Measurements from ENCODE around the gene ELAC2.

The ELAC2 gene

DNA sequence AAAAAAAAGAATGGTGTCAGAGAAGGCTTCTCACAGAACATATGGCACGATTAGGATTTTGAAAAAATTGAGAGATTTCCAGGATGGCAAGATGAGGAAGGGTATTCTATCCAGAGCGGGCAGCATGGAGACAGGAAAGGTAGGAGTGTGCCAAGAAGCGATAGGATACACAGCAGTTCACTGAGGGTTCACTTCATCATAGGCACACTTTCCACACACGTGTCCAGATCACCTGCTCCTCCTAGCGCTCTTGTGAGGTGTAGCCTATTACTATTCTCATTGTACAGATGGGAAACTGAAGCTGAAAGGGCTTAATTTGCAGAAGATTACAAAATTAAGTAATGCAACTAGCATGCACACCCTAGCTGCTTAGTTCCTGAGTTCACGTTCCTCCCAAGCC, 6.2 kb upstream of the ELAC2 start:
- no peak for DNase-seq (ENCODE audit: low read depth)

DNA sequence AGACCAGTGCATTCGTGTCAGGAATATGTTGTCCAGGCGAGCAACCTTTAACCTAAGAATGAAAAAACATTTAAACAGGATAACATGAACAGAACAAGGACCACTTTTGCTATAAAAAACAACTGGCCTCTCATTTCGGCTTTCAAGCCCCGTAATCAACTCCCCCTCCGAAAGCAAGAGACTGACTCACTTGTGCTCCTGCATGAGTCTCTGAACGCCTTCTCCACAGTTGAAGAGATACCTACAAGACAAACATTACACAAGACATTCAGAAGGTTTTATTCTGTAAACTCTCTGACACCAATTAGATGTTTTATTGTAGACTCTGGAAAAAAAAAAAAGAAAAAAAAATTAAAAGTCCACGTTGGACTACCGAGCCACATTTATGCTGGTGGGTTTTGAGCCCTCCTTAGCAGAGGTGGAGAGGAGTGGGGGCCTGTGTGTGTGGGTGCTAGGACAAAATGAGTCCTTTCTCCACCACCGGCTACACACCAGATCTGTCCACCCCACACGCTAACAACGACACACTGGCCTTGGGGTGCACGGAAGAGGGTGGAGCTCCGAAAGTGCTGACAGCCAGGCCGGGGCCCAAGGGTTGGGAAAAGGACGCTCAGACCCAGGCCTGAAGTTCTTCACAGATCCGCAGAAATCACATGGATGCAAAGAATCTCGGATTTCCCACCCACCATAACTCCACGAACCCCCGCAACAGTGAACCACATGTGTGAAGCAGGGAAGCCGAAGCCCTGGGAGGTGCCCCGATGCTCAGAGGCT, 759 bp downstream of the ELAC2 start:
- peak; percentile 9 for DNase-seq (ENCODE audit: low read depth)

DNA sequence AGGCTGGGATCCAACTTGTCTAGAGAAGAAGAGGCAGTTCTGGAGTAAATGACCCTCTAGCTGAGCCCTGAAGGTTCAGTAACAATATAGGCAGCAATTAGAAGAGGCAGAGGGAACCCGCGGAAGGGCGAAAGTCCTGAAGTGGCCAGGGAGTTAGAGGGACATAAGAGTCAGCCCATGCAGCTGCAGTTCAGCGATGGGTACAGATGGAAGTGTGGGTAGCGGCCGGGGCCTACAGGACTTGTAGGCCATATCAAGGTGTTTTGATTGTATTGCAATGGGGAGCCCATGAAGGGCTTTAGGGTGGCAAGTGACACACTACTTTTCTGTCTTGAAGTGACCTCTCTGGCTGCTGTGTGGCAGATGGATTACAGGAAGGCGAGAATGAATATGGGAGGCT, 3.0 kb downstream of the ELAC2 start:
- no peak for DNase-seq (ENCODE audit: low read depth)

DNA sequence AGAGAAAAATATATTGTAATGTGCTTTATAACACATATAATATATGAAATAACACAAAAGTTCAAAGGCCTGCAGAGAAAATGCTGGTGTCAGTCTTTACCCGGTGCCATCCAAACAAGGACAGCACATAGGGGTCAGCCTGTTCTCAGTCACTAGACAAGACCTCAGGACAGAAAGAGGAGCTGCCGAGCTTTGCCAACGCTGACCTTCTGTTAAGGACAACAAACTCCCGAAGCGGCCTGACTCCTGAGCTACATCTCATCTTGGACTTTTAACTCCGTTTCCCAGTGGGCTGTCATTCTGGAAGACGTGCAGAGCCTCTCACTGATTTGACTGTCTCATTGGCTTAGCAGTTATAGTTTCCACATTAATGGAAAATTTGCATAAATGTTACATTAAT, 6.9 kb downstream of the ELAC2 start:
- DNase-seq (ENCODE audit: low read depth) = no peak

DNA sequence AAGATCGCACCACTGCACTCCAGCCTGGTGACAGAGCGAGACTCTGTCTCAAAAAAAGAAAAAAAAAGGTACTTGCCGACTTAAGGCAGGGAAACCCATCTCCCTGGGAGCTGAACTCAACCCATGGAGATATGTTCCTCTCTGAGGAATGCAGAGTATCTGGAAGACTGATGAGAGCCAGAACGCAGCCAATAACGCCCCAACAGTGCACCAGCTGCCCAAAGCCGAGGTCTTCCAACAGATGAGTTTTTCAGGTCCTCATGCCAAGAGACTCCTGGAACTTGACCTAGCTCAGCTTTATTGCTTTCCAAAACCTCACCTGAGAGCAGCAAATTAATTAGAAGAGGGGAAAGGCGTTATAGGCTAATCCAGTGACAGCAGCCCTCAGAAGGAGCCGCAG, 9.4 kb downstream of the ELAC2 start:
- no peak for DNase-seq (ENCODE audit: low read depth)

DNA sequence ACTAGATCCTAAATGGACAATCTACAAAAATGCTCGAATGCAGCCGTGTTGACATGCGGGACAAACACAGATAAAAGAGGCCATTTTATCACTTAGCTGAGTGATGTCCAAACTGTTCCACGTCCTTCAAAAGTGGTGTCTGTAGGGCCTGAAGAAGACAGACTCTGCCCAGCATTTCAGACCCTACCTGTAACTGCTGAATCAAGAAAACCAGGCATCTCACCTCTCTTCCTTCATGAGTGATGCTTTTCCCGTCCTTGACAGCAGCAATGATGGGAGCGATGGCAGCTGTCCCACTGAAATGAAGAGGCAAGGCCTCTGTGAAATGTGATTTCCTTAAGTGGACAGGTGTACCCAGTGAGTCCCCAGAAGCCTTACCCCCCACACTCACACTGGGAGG, 12.3 kb downstream of the ELAC2 start:
- no peak for DNase-seq (ENCODE audit: low read depth)

DNA sequence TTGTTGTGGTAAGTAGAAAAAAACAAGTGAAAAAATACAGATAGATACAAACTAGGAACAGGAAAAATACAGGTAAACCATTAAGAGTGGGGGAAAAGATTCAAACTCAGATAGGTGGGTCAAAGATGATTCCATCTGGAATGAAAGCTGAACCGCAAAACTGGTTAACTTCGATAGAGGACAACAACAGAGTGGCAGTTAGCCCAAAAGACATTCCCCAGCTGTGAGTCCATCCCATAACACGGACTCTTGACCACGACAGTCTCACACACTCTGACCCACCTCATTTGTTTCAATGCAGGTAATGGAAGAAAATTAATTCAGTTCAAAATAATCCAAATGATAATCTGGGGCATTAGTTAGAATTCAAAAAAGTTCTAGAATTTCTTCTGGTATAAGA, 13.5 kb downstream of the ELAC2 start:
- no peak for DNase-seq (ENCODE audit: low read depth)

DNA sequence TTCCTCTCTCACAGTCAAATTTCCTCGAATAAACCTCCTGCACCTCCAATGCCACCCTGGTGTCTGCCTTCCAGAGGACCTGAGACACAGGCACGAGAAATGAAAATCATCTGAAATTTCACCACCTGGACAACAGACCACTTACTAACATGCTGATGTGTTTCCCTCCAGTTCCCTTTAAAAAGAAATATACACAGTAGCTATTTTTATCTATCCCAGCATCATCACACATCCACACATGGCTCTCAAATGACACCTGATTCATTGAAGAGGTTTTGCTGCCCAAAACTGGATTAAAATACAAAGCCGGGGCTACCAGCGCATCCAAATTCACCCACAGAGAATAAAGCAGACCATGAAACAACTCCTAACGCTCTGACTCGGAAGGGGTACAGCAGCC, 13.9 kb downstream of the ELAC2 start:
- DNase-seq (ENCODE audit: low read depth) = no peak

DNA sequence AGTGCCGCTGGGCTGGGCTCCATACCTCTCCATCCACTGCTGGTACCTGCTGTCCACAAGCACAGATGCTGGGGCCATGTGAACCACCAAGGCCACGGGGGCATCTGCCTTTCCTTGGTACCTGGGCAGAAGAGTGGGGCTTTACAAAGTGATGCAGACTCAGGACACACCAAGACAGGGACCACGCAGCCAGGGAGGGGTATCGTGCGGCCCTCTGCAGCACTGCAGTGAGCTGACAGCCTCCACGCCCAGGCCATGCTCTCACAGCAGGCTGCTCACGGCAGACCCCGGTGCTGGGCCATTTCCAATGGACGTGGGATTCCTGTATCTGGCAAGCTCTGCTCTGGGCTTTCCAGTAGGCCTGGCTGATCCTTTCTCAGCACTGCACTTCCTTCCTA, 14.4 kb downstream of the ELAC2 start:
- no peak for DNase-seq (ENCODE audit: low read depth)

DNA sequence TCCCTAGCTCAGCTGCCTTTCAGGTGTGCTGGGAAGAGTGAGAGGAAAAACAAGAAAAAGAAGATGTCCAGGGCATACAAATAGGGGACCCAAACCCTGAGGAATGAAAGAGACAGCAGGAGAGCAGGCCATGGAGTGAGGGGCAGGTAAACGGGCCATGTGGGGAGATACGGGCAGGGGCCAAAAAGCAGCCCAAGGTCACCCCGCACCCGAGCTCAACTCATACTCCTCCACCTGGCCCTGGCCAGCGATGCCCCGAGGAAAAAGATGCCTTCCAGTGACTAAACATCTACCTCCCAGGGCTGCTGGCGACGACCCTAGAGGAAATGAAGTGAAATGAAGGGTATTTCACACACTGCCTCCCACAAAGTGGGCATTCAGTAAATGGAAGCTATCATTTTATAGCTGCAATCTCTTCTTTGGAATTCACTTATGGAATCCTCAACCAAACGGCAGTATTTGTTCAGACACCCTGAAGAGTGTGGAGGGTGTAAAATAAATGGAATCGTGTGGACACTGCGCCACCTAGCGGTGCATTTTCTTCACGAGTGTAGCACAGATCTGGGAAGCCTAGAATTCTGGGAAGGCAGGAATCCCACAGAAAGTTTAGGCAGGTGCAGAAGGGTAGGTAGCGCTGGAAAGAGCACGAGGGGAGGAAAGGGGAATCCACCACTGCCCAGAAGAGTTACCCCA, 14.9 kb downstream of the ELAC2 start:
- DNase-seq (ENCODE audit: low read depth) = peak; percentile 33

DNA sequence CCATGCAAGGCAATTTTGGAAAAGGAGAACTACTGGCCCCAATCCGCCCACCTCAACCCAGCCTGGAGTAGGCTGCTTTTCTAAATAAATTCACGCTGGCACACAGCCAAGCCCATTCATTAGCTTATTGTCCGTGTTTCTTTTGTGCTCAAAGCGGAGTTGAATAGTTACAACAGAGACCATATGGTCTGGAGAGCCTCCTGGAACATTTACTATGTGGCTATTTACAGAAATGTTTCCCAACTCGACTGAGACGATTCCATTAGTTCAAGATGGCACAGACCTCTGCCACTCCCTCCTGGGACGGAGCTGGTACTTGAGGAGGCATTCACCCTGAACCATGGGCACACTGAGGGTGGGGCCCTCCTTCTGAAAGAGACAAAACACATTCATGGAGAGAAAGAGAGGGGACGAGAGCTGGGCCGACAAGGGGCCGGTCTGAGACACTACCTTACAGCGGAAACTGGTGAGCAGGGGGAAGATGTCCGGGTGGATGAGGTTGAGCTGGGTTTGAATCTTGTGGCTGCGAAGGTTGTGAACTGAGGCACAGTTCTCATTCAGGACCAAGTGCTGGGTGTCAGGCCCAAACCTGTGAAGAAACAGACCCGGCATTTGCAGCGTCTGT, 15.7 kb downstream of the ELAC2 start:
- no peak for DNase-seq (ENCODE audit: low read depth)

DNA sequence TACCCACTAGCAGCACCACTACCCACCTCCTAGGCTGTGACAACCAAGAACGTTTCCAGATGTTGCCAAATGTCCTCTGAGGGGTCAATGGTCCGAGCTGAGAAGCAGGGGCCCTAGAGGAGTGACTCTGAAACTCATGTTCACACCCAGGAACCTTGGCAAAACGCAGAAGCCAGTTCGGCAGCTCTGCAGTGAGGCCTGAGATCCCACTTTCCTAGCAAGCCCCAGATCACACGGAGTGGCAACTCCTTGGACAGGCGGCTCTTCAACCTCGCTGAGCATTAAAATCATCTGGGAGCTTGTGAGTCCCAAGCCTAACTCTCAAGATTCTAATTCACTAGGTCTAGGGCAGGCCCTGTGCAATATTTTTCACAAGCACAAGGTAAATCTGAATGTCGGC, 17.3 kb downstream of the ELAC2 start:
- no peak for DNase-seq (ENCODE audit: low read depth)

DNA sequence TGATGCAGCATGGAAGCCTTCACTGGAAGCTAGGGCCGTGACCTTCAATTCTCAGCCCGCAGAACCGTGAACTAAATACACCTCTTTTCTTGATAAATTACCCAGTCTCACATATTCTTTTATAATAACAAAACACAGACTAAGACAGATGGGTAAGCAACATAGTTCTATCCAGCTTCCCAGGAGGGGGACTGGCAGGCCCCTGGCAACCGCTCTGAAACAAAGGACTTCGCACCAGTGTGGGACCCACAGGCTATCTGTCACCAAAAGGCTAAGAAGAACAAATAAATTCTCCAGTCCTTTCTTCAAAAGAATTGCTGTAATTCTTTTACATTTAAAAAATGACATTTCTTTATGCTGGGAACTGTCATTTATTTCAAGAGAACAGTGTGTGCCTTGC, 19.0 kb downstream of the ELAC2 start:
- DNase-seq (ENCODE audit: low read depth) = no peak

DNA sequence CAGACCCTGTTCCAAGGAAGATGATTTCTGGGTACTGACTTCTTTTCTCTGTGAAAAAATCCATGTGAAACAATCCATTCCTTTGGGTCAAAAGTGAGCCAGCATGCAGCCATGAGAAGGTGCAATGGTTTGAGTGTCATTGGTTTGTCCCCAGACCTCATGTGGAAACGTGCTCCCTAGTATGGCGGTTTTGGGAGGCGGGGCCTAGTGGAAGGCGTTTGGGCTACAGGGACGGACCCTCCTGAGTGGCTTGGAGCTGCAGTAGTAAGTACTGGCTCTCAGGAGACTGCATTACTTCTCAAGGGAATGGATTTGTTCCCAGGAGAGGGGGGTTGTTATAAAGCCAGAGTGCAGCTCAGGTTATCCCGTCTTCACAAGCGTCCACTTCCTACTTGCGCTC, 19.4 kb downstream of the ELAC2 start:
- DNase-seq (ENCODE audit: low read depth) = no peak

DNA sequence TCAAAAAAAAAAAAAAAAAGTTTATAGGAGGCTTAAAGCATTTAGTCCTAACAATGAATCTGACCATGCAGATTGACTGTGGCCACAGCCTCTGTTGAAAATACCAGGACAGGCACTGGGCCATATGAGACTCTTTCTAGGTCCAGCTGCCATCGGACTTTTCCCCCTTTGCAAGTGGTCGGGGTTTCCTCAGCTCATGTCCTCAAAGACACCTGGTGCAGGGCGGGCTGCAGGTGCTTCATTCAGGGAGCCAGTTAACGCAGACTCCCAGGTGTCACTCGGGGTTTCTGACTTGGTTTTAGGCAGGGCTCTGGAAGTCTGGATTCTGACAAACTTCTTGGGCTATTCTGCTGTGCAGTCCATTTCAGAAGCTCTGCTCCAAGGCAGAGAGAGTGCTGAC, 20.9 kb downstream of the ELAC2 start:
- DNase-seq (ENCODE audit: low read depth) = no peak

DNA sequence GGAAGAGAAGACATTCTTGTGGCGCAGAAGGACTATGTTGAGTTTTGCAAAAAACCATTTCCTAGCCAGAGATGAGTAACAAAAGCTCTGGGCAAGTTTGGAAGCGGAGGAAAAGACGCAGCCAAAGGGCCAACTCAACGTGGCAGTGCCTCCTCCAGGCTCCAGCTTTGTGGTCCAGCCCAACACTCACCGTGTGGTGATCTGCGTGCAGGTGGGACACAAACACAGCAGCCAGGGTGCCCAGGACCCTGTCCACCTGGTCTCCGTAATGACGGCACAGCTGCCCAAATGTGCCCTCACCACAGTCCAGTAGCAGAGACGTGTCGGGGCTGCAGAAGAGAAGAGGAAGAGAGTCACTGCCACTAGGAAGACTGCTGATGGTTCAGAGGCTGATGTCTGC, 21.5 kb downstream of the ELAC2 start:
- DNase-seq (ENCODE audit: low read depth) = no peak

DNA sequence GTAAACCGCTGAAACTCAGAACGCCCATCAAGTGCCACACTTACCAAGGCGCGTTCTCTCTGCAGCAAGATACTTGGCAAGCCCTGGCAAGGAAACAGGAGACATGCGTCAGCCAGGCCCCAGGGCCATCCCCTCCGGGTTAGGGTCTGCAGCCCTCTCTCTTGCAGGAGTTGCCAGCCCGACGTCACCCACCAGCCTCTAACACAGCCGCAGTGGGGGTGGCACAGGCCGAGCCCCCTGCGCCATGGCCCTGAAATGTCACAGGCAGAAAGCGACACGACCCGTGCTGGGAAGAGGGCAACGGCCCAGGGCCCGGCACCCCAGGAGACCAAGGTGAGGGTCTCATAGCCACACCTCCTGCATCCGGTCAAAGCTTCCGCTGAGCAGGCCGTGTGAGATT, 21.9 kb downstream of the ELAC2 start:
- DNase-seq (ENCODE audit: low read depth) = no peak

DNA sequence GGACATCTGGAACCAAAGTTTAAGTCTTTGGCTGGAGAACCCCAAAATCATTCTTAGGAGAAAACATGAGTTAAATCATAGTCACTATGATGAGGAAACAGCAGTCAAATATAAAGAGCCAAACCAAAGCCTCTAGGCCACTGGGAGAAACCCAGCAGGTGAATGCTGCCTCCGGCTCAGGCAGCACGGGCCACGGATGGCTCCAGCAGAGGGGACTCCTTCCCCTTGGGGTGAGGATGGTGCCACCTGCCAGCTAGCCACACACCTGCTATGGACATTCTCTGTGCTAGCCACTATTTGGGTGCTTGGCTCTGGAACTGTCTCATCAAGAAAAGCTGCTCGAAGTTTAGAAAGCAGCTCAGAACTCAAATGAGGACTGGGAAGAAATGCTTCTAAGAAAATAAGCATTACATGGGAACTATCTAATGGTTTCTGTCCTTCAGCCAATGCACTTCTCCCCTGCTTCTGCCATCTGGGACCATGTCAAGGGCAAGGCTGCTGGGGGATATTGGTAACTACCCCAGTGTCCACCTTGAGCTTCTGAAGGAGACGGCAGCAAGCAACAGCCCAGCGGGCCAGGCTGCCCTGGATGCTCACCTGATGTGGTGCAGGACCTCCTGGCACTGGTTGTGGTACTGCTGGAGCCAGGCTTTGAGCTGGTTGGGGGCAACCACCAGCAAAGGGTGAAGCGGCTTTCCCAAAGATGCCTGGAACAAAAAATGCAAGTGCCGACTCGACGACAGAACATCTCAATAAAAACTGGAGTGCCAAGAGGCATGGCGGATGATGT, 22.5 kb downstream of the ELAC2 start:
- DNase-seq (ENCODE audit: low read depth) = no peak

DNA sequence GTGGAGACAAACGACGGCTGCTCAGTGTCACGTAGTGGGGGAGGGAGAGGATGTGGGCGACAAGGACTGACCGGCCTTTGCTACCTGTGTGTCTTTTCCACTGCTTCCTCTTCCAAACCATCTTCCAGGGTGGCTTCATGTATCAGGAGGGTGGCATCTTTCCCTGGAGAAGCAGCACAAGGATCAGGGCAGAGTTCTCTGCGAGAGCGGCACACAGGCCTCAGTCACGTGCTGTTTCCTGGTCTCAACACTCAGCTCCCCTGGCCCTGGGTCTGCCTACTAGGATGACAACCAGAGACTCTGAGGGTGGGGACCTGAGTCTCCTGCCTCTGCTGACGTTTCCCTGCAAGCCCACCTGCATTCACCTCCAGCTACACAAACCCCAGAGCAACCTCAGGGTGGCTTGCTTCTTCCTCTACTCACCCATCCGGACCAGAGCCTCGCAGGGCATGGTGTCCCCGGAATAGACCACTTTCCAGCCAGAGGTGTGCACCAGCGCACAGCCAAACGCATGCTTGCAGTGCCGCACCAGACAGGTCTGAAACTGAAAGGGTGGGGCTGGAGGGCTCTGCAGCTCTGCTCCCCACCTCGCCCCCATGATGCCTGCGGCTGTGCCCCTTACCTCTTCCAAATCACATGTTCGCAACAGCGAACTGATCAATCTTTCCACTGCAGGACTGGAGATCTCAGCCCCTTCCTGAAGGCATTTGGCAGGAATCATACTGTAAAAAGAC, 23.3 kb downstream of the ELAC2 start:
- DNase-seq (ENCODE audit: low read depth) = no peak

DNA sequence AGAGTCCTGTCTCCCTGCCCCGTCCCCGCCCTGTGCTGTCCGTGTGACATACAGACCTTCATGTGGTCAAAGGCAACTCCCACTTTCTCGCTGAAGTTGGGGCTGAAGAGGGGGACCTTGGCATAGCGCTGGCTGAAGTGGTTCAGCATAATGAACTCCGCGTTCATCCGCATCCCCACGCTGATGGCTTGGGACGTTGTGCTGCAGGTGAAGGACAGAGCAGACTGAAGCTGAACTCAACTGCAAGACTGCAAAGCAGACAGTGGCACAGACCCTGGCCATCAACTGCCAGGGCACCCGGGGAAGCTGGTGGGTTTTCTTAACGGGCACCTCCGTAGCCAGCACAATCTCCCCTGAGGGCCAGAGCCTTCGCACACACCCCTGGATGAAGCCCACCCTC, 24.2 kb downstream of the ELAC2 start:
- no peak for DNase-seq (ENCODE audit: low read depth)

DNA sequence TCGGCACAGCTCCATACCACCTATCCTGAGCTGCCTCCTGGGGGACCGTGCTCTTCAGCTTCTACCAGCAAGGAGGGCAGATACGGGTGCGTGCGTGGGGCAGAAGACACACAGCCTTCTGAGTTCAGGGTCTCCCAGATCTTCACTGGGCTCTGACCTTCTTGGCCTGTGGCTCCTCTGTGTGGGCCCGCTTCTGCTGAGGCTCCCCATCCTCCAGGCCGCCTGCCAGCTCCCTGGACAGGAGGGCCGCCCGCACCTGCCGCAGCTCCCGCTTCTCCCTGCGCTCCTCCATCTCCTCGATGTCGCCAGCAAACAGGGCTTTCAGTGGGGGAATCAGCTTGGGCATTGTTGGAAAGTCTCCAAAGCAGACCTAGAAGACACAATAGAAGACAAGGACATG, 25.2 kb downstream of the ELAC2 start:
- no peak for DNase-seq (ENCODE audit: low read depth)

DNA sequence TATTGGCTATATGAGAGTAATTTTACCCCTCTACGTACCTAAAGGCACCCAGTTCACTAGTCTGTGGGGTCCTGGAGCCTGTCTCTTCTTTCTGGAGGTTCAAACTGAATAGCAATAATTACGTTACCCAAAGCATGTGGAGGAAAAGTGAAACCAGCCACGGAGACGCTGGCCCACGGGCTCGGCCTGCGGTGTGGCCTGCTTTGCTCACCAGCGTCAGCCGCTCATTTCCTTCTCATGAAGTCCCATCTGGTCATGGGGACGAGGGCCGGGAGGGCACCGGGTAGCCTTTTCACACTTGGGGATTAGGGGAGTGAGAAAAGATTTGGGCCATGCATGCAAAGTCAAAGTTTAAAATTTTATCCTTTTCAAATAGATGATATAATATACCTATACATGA, 26.9 kb downstream of the ELAC2 start:
- no peak for DNase-seq (ENCODE audit: low read depth)
